Measurements from ENCODE around the gene C1GALT1. TPM values are rescaled to one million over a fixed set of nuclear protein-coding genes. Genes with fewer than 3 reads are reported as not detected.

C1GALT1 gene
- total RNA-seq, 1 experiment from 2014 or later, result 106 TPM

GRCh38 chr7:7202375-7202720 lies 20.0 kb downstream of the C1GALT1 start (continued):
- no peak for TF ChIP-seq ZNF425 (CRISPR knock-in tag; conservative IDR thresholded peaks at IDR 0.05)
- no peak for TF ChIP-seq SMAD3 (CRISPR knock-in tag; IDR thresholded peaks at IDR 0.05; ENCODE audit: borderline replicate concordance)

GRCh38 chr7:7203813-7204575 lies 21.6 kb downstream of the C1GALT1 start:
- H3K27me3 Mint-ChIP-seq (ENCODE audit: low read depth), result no peaks in the 10 kb centered on the region
- peaks cover 18% of the 10 kb centered on the region for H3K9me3 Mint-ChIP-seq
- TF ChIP-seq E2F4 (CRISPR knock-in tag; IDR thresholded peaks at IDR 0.05; ENCODE audit: borderline replicate concordance, low read depth), result no peak
- no peak for TF ChIP-seq ZSCAN18 (CRISPR knock-in tag; IDR thresholded peaks at IDR 0.05)
- no peak for TF ChIP-seq NFYB (CRISPR knock-in tag; conservative IDR thresholded peaks at IDR 0.05; ENCODE audit: low read depth)
- no peak for TF ChIP-seq ZBTB21 (CRISPR knock-in tag; IDR thresholded peaks at IDR 0.05; ENCODE audit: borderline replicate concordance)
- TF ChIP-seq ZNF532 (CRISPR knock-in tag; IDR thresholded peaks at IDR 0.05; ENCODE audit: borderline replicate concordance), result no peak
- no peak for TF ChIP-seq ZNF396 (CRISPR knock-in tag; IDR thresholded peaks at IDR 0.05; ENCODE audit: borderline replicate concordance)
- no peak for TF ChIP-seq NR1H2 (CRISPR knock-in tag; IDR thresholded peaks at IDR 0.05)
- no peak overlapping the region for H3K4me3 Mint-ChIP-seq
- H3K36me3 Mint-ChIP-seq, result peaks cover 30% of the 10 kb centered on the region
- peaks cover 89% of the 10 kb centered on the region for H3K4me1 Mint-ChIP-seq
- ChIA-PET POLR2A (no interaction called here), CTCF (no interaction called here)
- peak overlapping the region; percentile 38; the same call in 1 of the 2 replicates for H3K27ac Mint-ChIP-seq
- no peak for DNase-seq (ENCODE audit: low spot score)
- ATAC-seq, result no peak

- ATAC-seq (no peak), DNase-seq (ENCODE audit: low spot score) (no peak)
- Mint-ChIP-seq H3K36me3 (peaks cover 27% of the 10 kb centered on the region), H3K27ac (peak overlapping the region; percentile 94), H3K4me3 (peak overlapping the region; percentile 6; the same call in 1 of the 2 replicates), H3K9me3 (peaks cover 15% of the 10 kb centered on the region), H3K4me1 (peaks cover 87% of the 10 kb centered on the region), H3K27me3 (ENCODE audit: low read depth) (no peaks in the 10 kb centered on the region)
- ChIA-PET POLR2A (interaction anchor here (1.2 kb wide), 1 partner anchor 25 kb away, joined by 5 read pairs; no protein-coding TSS in a partner anchor), CTCF (no interaction called here)
- no peak for TF ChIP-seq ATF6 (CRISPR knock-in tag; IDR thresholded peaks at IDR 0.05)
- TF ChIP-seq MLX (CRISPR knock-in tag; IDR thresholded peaks at IDR 0.05), result no peak
- no peak for TF ChIP-seq ZNF121 (CRISPR knock-in tag; IDR thresholded peaks at IDR 0.05)
- no peak for TF ChIP-seq SP1 (CRISPR knock-in tag; conservative IDR thresholded peaks at IDR 0.05)
- no peak for TF ChIP-seq FOXP1 (CRISPR knock-in tag; IDR thresholded peaks at IDR 0.05; ENCODE audit: borderline replicate concordance)
- TF ChIP-seq NR1H2 (CRISPR knock-in tag; IDR thresholded peaks at IDR 0.05), result no peak
- no peak for TF ChIP-seq HMGXB4 (CRISPR knock-in tag; IDR thresholded peaks at IDR 0.05)
- TF ChIP-seq NFATC4 (CRISPR knock-in tag; IDR thresholded peaks at IDR 0.05), result no peak
- no peak for TF ChIP-seq HMGA2 (CRISPR knock-in tag; IDR thresholded peaks at IDR 0.05)
These were observed 25.5 kb downstream of the C1GALT1 start for GRCh38 chr7:7207876-7208275.

All from WTC11 (cell line).